WI38 (cell line): ENCODE measurements around the gene SYNPO2L.
"Not testable (repeated sequence)": the region's sequence is repeated elsewhere in the genome, so short reads cannot be mapped to it uniquely, and the experiment has no call there.

Experiments
- H3K4me3 ChIP-seq: 2 replicates; pipeline ENCODE4 v1.5.1; 2011; ENCODE audit warnings: low read depth, mild to moderate bottlenecking, control low read depth, low read length
- CTCF ChIP-seq: IDR thresholded peaks from 2 replicates; pipeline ENCODE4 v1.5.1; 2012; ENCODE audit warnings: low read depth, mild to moderate bottlenecking, control low read depth, low read length

SYNPO2L gene

GRCh38 chr10:73627300-73627699 lies 28.5 kb downstream of the SYNPO2L start:
- H3K4me3 ChIP-seq = no peak overlapping the region
- TF ChIP-seq CTCF = no peak

- H3K4me3 ChIP-seq = peak overlapping the region; percentile 92
- no peak for TF ChIP-seq CTCF
These were observed 29.7 kb downstream of the SYNPO2L start for GRCh38 chr10:73625884-73626752.

GRCh38 chr10:73625004-73625883 lies 30.6 kb downstream of the SYNPO2L start:
- peak overlapping the region; percentile 92 for H3K4me3 ChIP-seq
- no peak for TF ChIP-seq CTCF

GRCh38 chr10:73623056-73623455 lies 32.8 kb downstream of the SYNPO2L start:
- no peak overlapping the region for H3K4me3 ChIP-seq
- TF ChIP-seq CTCF = no peak

- H3K4me3 ChIP-seq = not testable (repeated sequence)
These were observed 34.9 kb downstream of the SYNPO2L start for GRCh38 chr10:73620974-73621373.

GRCh38 chr10:73617143-73617542 lies 38.7 kb downstream of the SYNPO2L start:
- H3K4me3 ChIP-seq = not testable (repeated sequence)

- no peak overlapping the region for H3K4me3 ChIP-seq
- TF ChIP-seq CTCF = no peak
These were observed 41.1 kb downstream of the SYNPO2L start for GRCh38 chr10:73614720-73615119.

GRCh38 chr10:73609116-73609515 lies 46.7 kb downstream of the SYNPO2L start:
- no peak for TF ChIP-seq CTCF
- H3K4me3 ChIP-seq = no peak overlapping the region
